GM12878 (cell line): Measurements from ENCODE around the gene TEPSIN. TPM values are rescaled to one million over a fixed set of nuclear protein-coding genes. Genes with fewer than 3 reads are reported as not detected.

Source experiments
- ATAC-seq: fragments of 200-7000 bp; cut with Tn5 transposase; 3 replicates; pipeline ENCODE4 v1.9.1; 2020; ENCODE audit warnings: mild to moderate bottlenecking, moderate library complexity
- BruUV-seq: library from RNA; stranded (reverse); fragments of 400-500 nt; replicated peaks from 2 replicates; lab custom pipeline; 2021; lab: Mats Ljungman, UMichigan
- CTCF ChIA-PET: fragments of 300-600 bp; sonication (Branson Sonifier 250); formaldehyde crosslinking; extraction: SDS; loops from one replicate; lab custom pipeline; 2021; ENCODE audit warnings: inconsistent platforms; lab: Yijun Ruan, JAX
- POLR2A ChIA-PET: fragments of 350-600 bp; formaldehyde crosslinking; extraction: SDS; loops from one replicate; lab custom pipeline; 2021; ENCODE audit warnings: inconsistent platforms; lab: Charles Lee
- RAD21 ChIA-PET: fragments of 300-600 bp; sonication (Branson Sonifier 250); formaldehyde crosslinking; loops from one replicate; lab custom pipeline; 2023; ENCODE audit warnings: antibody characterized with exemption; ENCODE audit not compliant: unreplicated experiment; lab: Charles Lee
- SMC1A ChIA-PET: fragments of 300-600 bp; sonication (Branson Sonifier 250); formaldehyde crosslinking; loops from one replicate; lab custom pipeline; 2023; ENCODE audit not compliant: unreplicated experiment, uncharacterized antibody; lab: Charles Lee
- DNase-seq: peaks from one replicate; pipeline ENCODE4 v3.0.0-alpha.2; 2011; ENCODE audit warnings: low read depth, low spot score
- FAIRE-seq: peaks from 3 replicates; lab custom pipeline; 2011; peaks lifted over from hg19 to GRCh38; lab: Jason Lieb, UNC
- H2AFZ ChIP-seq: 2 replicates; pipeline ENCODE4 v1.6.0; 2011; ENCODE audit warnings: low read depth, low read length, control low read depth; ENCODE audit not compliant: control insufficient read depth
- H3K27ac ChIP-seq: 2 replicates; pipeline ENCODE4 v1.5.1; 2011; ENCODE audit warnings: control low read depth; ENCODE audit not compliant: control insufficient read depth, insufficient read depth
- H3K27me3 ChIP-seq, 2 experiments: replicated peaks in 1 of 2; 2 replicates each; pipeline versions ENCODE4 v1.6.0 to v1.6.1; 2011; ENCODE audit warnings: low read length in 1 of 2; ENCODE audit not compliant: control insufficient read depth in 2 of 2, insufficient read depth in 2 of 2
- H3K36me3 ChIP-seq, 2 experiments: 2 replicates each; pipeline ENCODE4 v1.5.1; 2011; ENCODE audit warnings: low read length in 1 of 2; ENCODE audit not compliant: control insufficient read depth in 2 of 2, insufficient read depth in 2 of 2
- H3K4me1 ChIP-seq: 2 replicates; pipeline ENCODE4 v1.6.1; 2011; ENCODE audit warnings: mild to moderate bottlenecking, low read length, moderate library complexity, mixed read lengths; ENCODE audit not compliant: control insufficient read depth, insufficient read depth
- H3K4me2 ChIP-seq: 2 replicates; pipeline ENCODE4 v1.6.0; 2011; ENCODE audit warnings: control low read depth; ENCODE audit not compliant: control insufficient read depth, insufficient read depth
- H3K4me3 ChIP-seq: fragments of 200-600 bp; sonication (generic); 2 replicates; pipeline ENCODE4 v1.5.1; 2016
- H3K79me2 ChIP-seq: 2 replicates; pipeline ENCODE4 v1.6.0; 2011; ENCODE audit warnings: low read length; ENCODE audit not compliant: control insufficient read depth, insufficient read depth
- H3K9ac ChIP-seq: 2 replicates; pipeline ENCODE4 v1.8.0; 2011; ENCODE audit warnings: low read length, control low read depth, mixed read lengths; ENCODE audit not compliant: control insufficient read depth, insufficient read depth
- H3K9me3 ChIP-seq: replicated peaks from 3 replicates; pipeline ENCODE4 v1.5.1; 2011; ENCODE audit warnings: mild to moderate bottlenecking, low read length; ENCODE audit not compliant: control insufficient read depth, insufficient read depth
- H4K20me1 ChIP-seq: 2 replicates; pipeline ENCODE4 v1.6.0; 2011; ENCODE audit not compliant: control insufficient read depth, insufficient read depth
- BRCA1 ChIP-seq: IDR thresholded peaks from 2 replicates; pipeline ENCODE4 v1.6.1; 2011; ENCODE audit warnings: low read depth, low read length, improper control_type of control experiment
- CEBPB ChIP-seq, 2 experiments: fragments of 150-350 bp in 1 of 2; IDR thresholded peaks; 2 replicates each; pipeline ENCODE4 v1.6.1; 2012 to 2014; ENCODE audit warnings: low read depth in 2 of 2, low read length in 2 of 2, borderline replicate concordance in 1 of 2, inconsistent platforms in 1 of 2
- CHD1 ChIP-seq: IDR thresholded peaks from 2 replicates; pipeline ENCODE4 v1.6.1; 2012; ENCODE audit warnings: low read depth, low read length, improper control_type of control experiment
- FOS ChIP-seq: IDR thresholded peaks from 3 replicates; pipeline ENCODE4 v1.6.1; 2011; ENCODE audit warnings: borderline replicate concordance; ENCODE audit not compliant: insufficient read length; ENCODE audit errors: extremely low read depth
- IKZF2 ChIP-seq, 2 experiments: fragments of 450-650 bp; IDR thresholded peaks; 2 replicates each; pipeline ENCODE4 v1.6.1; 2017; ENCODE audit warnings: mild to moderate bottlenecking in 2 of 2, moderate library complexity in 2 of 2
- MEF2A ChIP-seq: IDR thresholded peaks from 2 replicates; pipeline ENCODE4 v1.6.1; 2011; ENCODE audit warnings: low read depth, mild to moderate bottlenecking, low read length, moderate library complexity; ENCODE audit not compliant: insufficient read depth
- MLLT1 ChIP-seq: fragments of 450-650 bp; IDR thresholded peaks from 2 replicates; pipeline ENCODE4 v1.6.1; 2016; ENCODE audit warnings: mild to moderate bottlenecking
- NFIC ChIP-seq: IDR thresholded peaks from 2 replicates; pipeline ENCODE4 v1.6.1; 2012; ENCODE audit warnings: low read depth, mild to moderate bottlenecking, inconsistent platforms, low read length, moderate library complexity
- POLR2A ChIP-seq: IDR thresholded peaks from 2 replicates; pipeline ENCODE4 v1.6.1; 2011; ENCODE audit warnings: low read depth, mild to moderate bottlenecking, low read length
- SMAD1 ChIP-seq: fragments of 450-650 bp; IDR thresholded peaks from 2 replicates; pipeline ENCODE4 v1.6.1; 2018; ENCODE audit warnings: mild to moderate bottlenecking, low read depth; ENCODE audit not compliant: partially characterized antibody
- TARDBP ChIP-seq: IDR thresholded peaks from 2 replicates; pipeline ENCODE4 v1.6.1; 2016; ENCODE audit warnings: borderline replicate concordance
- TCF3 ChIP-seq: IDR thresholded peaks from 2 replicates; pipeline ENCODE4 v1.6.1; 2012; ENCODE audit warnings: low read depth, mild to moderate bottlenecking, low read length, borderline replicate concordance; ENCODE audit not compliant: insufficient read depth
- ZNF274 ChIP-seq: IDR thresholded peaks from one replicate; pipeline ENCODE4 v1.8.0; 2011; ENCODE audit not compliant: insufficient read length, insufficient read depth
- WGBS: methylation state at CpG from one replicate; pipeline ENCODE4 v1.1.6; 2016; ENCODE audit warnings: low lambda C conversion rate; ENCODE audit not compliant: insufficient replicate concordance, insufficient coverage; ENCODE audit errors: missing lambda C conversion rate; 5-methylcytosine and 5-hydroxymethylcytosine counted together
- in situ Hi-C: fragments of 300-500 bp; cut with MboI; formaldehyde crosslinking; loops from 9 replicates; pipeline ENCODE4 v1.14.3; 2018; ENCODE audit warnings: mixed read lengths
- intact Hi-C: fragments of 100-400 bp; cut with micrococcal nuclease; formaldehyde crosslinking; loops from one replicate; pipeline ENCODE4 v1.14.2; 2022; ENCODE audit not compliant: unreplicated experiment
- polyA plus RNA-seq, 11 experiments: library from polyadenylated mRNA; depleted of rRNA in 4 of 11; unstranded in 6 of 11; stranded (reverse) in 5 of 11; fragments of >200 nt; fragmentation: Nextera tagmentation in 4 of 11; fragmentation: Illumina TruSeq in 1 of 11; extraction: Ambion mirVana in 4 of 11; extraction: Trizol in 1 of 11; gene quantifications; 1 replicate in 1 of 11; 2 replicates in 10 of 11; pipeline versions ENCODE4 v1.2.1 to v1.2.3, GENCODE V29; 2011 to 2016; ENCODE audit warnings: inconsistent platforms in 2 of 11, missing spikeins in 2 of 11, low read depth in 1 of 11
- total RNA-seq, 4 experiments: library from RNA; depleted of rRNA in 3 of 4; stranded (reverse); fragments of >200 nt in 3 of 4; fragmentation: Illumina TruSeq in 1 of 4; extraction: Trizol in 1 of 4; gene quantifications; 2 replicates each; pipeline versions ENCODE4 v1.2.1 to v1.2.3, GENCODE V29; 2013 to 2021
- TF ChIP-seq, protein P1 (sequence below): IDR thresholded peaks from 2 replicates; pipeline ENCODE4 v1.6.1; 2011; ENCODE audit warnings: borderline replicate concordance, low read depth, mild to moderate bottlenecking, moderate library complexity, mixed read lengths, low read length; ENCODE audit not compliant: insufficient read depth; ENCODE audit errors: extremely low read length

TEPSIN gene
- total and polyA plus RNA-seq, 10 of the 15 experiments (the other 5 are each of a cell fraction or from before 2014, with no cell fraction given): 0.87 to 36.7 (median 5.3) TPM

- CTCF ChIA-PET: interaction anchor here (0.7 kb wide), 1 partner anchor 95 kb away, joined by 3 read pairs; no protein-coding TSS in a partner anchor
Observed at GRCh38 chr17:81246679-81247338, 8.0 kb upstream of the TEPSIN start.

GRCh38 chr17:81246343-81246670 is 7.5 kb upstream of the TEPSIN start:
- H3K79me2 ChIP-seq: peaks cover 3% of the 10 kb centered on the region
- ChIA-PET POLR2A (no interaction called here), RAD21 (interaction anchor here (0.7 kb wide), 1 partner anchor 63 kb away, joined by 3 read pairs; no protein-coding TSS in a partner anchor), SMC1A (no interaction called here), CTCF (interaction anchor here (0.7 kb wide), 1 partner anchor 95 kb away, joined by 3 read pairs; no protein-coding TSS in a partner anchor)
- no peak overlapping the region for H3K27ac ChIP-seq
- no peaks in the 10 kb centered on the region for H3K27me3 ChIP-seq
- H3K4me3 ChIP-seq: no peak overlapping the region
- in situ Hi-C loops (loop anchor here (25.0 kb wide), 1 partner anchor 234 kb away; no protein-coding TSS in a partner anchor), intact Hi-C loops (no loop called here)
- BruUV-seq: no TSS peak
- peaks cover 2% of the 10 kb centered on the region in 2 experiments; a peak in 3 of 4 replicates for H3K36me3 ChIP-seq
- 98% methylated on average over 9 of the region's 10 CpGs for WGBS
- FAIRE-seq: no peak
- no peak overlapping the region for H3K9ac ChIP-seq
- no peak overlapping the region for H2AFZ ChIP-seq
- H3K4me1 ChIP-seq: peaks cover 20% of the 10 kb centered on the region
- H3K4me2 ChIP-seq: no peak overlapping the region
- no peak for DNase-seq
- H4K20me1 ChIP-seq: no peaks in the 10 kb centered on the region
- H3K9me3 ChIP-seq: no peaks in the 10 kb centered on the region
- no peak for ATAC-seq
- TF ChIP-seq IKZF2 (IDR thresholded peaks at IDR 0.05): no peak
- TF ChIP-seq CHD1: no peak
- no peak for TF ChIP-seq TCF3
- TF ChIP-seq NFIC: no peak
- no peak for TF ChIP-seq MLLT1
- TF ChIP-seq FOS: no peak
- no peak for TF ChIP-seq MEF2A
- TF ChIP-seq ZNF274: no peak
- TF ChIP-seq, protein P1, sequence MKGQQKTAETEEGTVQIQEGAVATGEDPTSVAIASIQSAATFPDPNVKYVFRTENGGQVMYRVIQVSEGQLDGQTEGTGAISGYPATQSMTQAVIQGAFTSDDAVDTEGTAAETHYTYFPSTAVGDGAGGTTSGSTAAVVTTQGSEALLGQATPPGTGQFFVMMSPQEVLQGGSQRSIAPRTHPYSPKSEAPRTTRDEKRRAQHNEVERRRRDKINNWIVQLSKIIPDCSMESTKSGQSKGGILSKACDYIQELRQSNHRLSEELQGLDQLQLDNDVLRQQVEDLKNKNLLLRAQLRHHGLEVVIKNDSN: no peak
- TF ChIP-seq BRCA1: no peak
- TF ChIP-seq SMAD1: no peak
- TF ChIP-seq TARDBP: no peak

More at GRCh38 chr17:81246679-81247338, 8.0 kb upstream of the TEPSIN start:
- H3K27me3 ChIP-seq: no peaks in the 10 kb centered on the region
- no peak overlapping the region for H3K4me2 ChIP-seq
- intact Hi-C loops: no loop called here
- H2AFZ ChIP-seq: no peak overlapping the region
- H3K36me3 ChIP-seq: peaks cover 0 to 2% of the 10 kb centered on the region in 2 experiments; a peak in 3 of 4 replicates
- ChIA-PET RAD21 (interaction anchor here (0.7 kb wide), 1 partner anchor 62 kb away, joined by 3 read pairs; no protein-coding TSS in a partner anchor), POLR2A (no interaction called here), SMC1A (no interaction called here)
- H3K79me2 ChIP-seq: no peaks in the 10 kb centered on the region
- DNase-seq: no peak
- H3K4me3 ChIP-seq: no peak overlapping the region
- TSS peak; percentile 67 for BruUV-seq
- no peaks in the 10 kb centered on the region for H4K20me1 ChIP-seq
- FAIRE-seq: no peak
- no peak overlapping the region for H3K9ac ChIP-seq
- H3K27ac ChIP-seq: no peak overlapping the region
- peaks cover 18% of the 10 kb centered on the region for H3K4me1 ChIP-seq
- TF ChIP-seq CEBPB (IDR thresholded peaks at IDR 0.05; ENCODE audit: borderline replicate concordance in 1 of 2, low read depth in 2 of 2, low read length in 2 of 2) (no peak), POLR2A (peak; percentile 74)
- ATAC-seq: no peak
- H3K9me3 ChIP-seq: no peaks in the 10 kb centered on the region
- 97% methylated on average over 24 of the region's 28 CpGs for WGBS
- in situ Hi-C loops: loop anchor here (25.0 kb wide), 1 partner anchor 235 kb away; no protein-coding TSS in a partner anchor
